ENCODE results near the gene ATRNL1.

Gene ATRNL1

DNA sequence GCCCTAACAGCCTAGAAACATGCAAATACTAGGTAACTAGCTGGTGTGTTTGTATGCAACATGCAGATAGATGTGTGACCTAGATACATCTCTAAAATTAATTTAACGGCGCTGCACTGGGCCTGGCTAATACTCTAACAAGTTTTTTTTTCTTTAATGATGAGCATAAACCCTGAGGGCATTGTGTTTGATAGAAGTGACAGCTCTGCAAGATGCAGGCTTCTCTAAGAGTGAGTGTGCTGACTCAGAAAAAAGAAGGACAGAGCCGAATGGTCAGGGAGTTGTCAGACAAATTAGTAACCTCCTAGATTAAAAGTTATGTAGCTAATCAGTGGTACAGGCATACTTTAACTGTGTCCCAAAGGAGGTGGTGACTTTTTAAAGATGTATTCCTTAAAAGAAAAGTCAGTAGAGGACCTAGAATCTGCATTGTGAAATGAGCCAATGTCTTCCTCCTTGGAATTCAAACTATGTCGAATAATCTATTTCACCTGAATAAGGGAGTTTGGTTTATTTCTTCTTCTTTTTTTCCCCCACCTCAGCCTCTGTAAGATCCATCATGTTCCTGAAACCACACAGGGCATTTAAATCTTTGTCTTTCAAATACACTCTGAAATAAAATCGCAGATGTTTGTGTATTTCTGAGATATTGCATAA, 864.7 kb downstream of the ATRNL1 start:
- Histone ChIP-seq H3K79me2 (no peaks in the 10 kb centered on the region), H3K9me3 (ENCODE audit: control insufficient read depth, low read length) (no peaks in the 10 kb centered on the region), H3K4me3 (ENCODE audit: low read depth, low read length) (no peak overlapping the region), H3K4me2 (ENCODE audit: low read length) (no peak overlapping the region), H3K27ac (no peak overlapping the region), H3K4me1 (no peaks in the 10 kb centered on the region), H3K27me3 (ENCODE audit: control insufficient read depth, insufficient read depth, low read length) (no peaks in the 10 kb centered on the region), H2AFZ (no peak overlapping the region), H3K36me3 (ENCODE audit: control insufficient read depth, insufficient read depth, low read length) (no peaks in the 10 kb centered on the region), H3K9ac (no peak overlapping the region)
- TF ChIP-seq CTCF (IDR thresholded peaks at IDR 0.05): no peak

DNA sequence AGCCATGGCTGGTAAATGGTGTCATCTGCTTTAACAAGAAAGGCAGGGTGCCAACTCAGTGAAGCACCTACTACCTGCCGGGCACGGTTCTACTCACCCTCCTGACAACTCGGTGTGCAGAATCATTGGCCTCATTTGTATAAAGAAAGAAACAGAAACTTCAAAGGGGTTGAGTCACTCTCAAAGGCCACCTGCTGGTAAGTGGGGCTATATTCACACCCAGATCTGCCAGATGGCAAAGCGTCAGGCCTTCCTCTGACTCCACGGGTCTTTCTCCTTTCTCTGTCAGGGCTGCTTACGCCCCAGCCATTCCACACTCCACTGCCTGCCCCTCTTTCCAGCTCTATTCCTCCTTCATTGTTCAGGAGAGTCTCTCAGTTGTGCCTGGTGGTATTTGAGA, 870.7 kb downstream of the ATRNL1 start:
- no peaks in the 10 kb centered on the region for H3K9me3 ChIP-seq (ENCODE audit: control insufficient read depth, low read length)

GRCh38 chr10:115964827-115965226, 871.7 kb downstream of the ATRNL1 start:
- no peaks in the 10 kb centered on the region for H3K9me3 ChIP-seq (ENCODE audit: control insufficient read depth, low read length)
- no peaks in the 10 kb centered on the region for H3K4me1 ChIP-seq
- no peak overlapping the region for H3K4me3 ChIP-seq (ENCODE audit: low read depth, low read length)
- TF ChIP-seq CTCF (IDR thresholded peaks at IDR 0.05): no peak
- no peak overlapping the region for H2AFZ ChIP-seq
- H3K4me2 ChIP-seq (ENCODE audit: low read length): no peak overlapping the region
- no peaks in the 10 kb centered on the region for H3K79me2 ChIP-seq
- no peak overlapping the region for H3K9ac ChIP-seq
- no peak overlapping the region for H3K27ac ChIP-seq
- no peaks in the 10 kb centered on the region for H3K36me3 ChIP-seq (ENCODE audit: control insufficient read depth, insufficient read depth, low read length)
- no peaks in the 10 kb centered on the region for H3K27me3 ChIP-seq (ENCODE audit: control insufficient read depth, insufficient read depth, low read length)

More for the DNA sequence above, 870.7 kb downstream of the ATRNL1 start:
- TF ChIP-seq CTCF (IDR thresholded peaks at IDR 0.05): no peak
- Histone ChIP-seq H3K9ac (no peak overlapping the region), H3K79me2 (no peaks in the 10 kb centered on the region), H3K4me2 (ENCODE audit: low read length) (no peak overlapping the region), H3K36me3 (ENCODE audit: control insufficient read depth, insufficient read depth, low read length) (no peaks in the 10 kb centered on the region), H3K27me3 (ENCODE audit: control insufficient read depth, insufficient read depth, low read length) (no peaks in the 10 kb centered on the region), H3K27ac (no peak overlapping the region), H2AFZ (no peak overlapping the region), H3K4me3 (ENCODE audit: low read depth, low read length) (no peak overlapping the region), H3K4me1 (no peaks in the 10 kb centered on the region)

- Histone ChIP-seq H2AFZ (no peak overlapping the region), H3K4me1 (no peaks in the 10 kb centered on the region), H3K79me2 (no peaks in the 10 kb centered on the region), H3K36me3 (ENCODE audit: control insufficient read depth, insufficient read depth, low read length) (no peaks in the 10 kb centered on the region), H3K27ac (no peak overlapping the region), H3K4me3 (ENCODE audit: low read depth, low read length) (no peak overlapping the region), H3K9me3 (ENCODE audit: control insufficient read depth, low read length) (no peaks in the 10 kb centered on the region), H3K9ac (no peak overlapping the region), H3K27me3 (ENCODE audit: control insufficient read depth, insufficient read depth, low read length) (no peaks in the 10 kb centered on the region), H3K4me2 (ENCODE audit: low read length) (no peak overlapping the region)
- TF ChIP-seq CTCF (IDR thresholded peaks at IDR 0.05): no peak
Observed at GRCh38 chr10:115965376-115965775, 872.2 kb downstream of the ATRNL1 start.

DNA sequence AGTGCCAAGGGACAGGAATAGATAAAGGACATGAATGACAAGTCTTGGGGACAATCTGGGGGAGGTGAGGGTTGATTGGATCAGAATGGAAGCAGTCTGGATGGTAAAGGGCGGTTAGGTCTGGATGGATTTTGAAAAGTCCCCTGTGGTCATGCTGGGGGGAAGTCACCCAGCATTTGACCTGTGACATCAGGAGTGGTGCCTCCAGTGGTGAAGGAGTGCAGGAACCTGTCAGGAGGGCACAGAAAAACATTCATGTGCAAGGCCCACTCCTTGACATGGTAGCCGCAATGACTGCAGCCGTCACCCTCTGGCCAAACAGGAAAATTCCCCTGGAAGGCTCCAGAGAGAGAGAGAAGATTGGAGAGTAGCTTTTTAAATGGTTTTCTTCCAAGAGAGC, 875.1 kb downstream of the ATRNL1 start:
- TF ChIP-seq CTCF (IDR thresholded peaks at IDR 0.05): no peak
- no peak overlapping the region for H3K4me2 ChIP-seq (ENCODE audit: low read length)
- H3K9ac ChIP-seq: no peak overlapping the region
- no peaks in the 10 kb centered on the region for H3K27me3 ChIP-seq (ENCODE audit: control insufficient read depth, insufficient read depth, low read length)
- no peaks in the 10 kb centered on the region for H3K4me1 ChIP-seq
- no peak overlapping the region for H3K4me3 ChIP-seq (ENCODE audit: low read depth, low read length)
- H3K79me2 ChIP-seq: no peaks in the 10 kb centered on the region
- no peaks in the 10 kb centered on the region for H3K9me3 ChIP-seq (ENCODE audit: control insufficient read depth, low read length)
- H3K27ac ChIP-seq: no peak overlapping the region
- no peaks in the 10 kb centered on the region for H3K36me3 ChIP-seq (ENCODE audit: control insufficient read depth, insufficient read depth, low read length)
- H2AFZ ChIP-seq: no peak overlapping the region

All from parathyroid adenoma (tissue), 2 donors.